SH-SY5Y (cell line): Measurements from ENCODE around the gene ULK1.

Experiments
- GATA2 ChIP-seq: IDR thresholded peaks from 2 replicates; pipeline ENCODE4 v1.6.1; 2011; ENCODE audit warnings: mild to moderate bottlenecking, low read depth, low read length
- GATA3 ChIP-seq: IDR thresholded peaks from 2 replicates; pipeline ENCODE4 v1.6.1; 2011; ENCODE audit warnings: low read depth, mild to moderate bottlenecking, low read length, moderate library complexity

DNA sequence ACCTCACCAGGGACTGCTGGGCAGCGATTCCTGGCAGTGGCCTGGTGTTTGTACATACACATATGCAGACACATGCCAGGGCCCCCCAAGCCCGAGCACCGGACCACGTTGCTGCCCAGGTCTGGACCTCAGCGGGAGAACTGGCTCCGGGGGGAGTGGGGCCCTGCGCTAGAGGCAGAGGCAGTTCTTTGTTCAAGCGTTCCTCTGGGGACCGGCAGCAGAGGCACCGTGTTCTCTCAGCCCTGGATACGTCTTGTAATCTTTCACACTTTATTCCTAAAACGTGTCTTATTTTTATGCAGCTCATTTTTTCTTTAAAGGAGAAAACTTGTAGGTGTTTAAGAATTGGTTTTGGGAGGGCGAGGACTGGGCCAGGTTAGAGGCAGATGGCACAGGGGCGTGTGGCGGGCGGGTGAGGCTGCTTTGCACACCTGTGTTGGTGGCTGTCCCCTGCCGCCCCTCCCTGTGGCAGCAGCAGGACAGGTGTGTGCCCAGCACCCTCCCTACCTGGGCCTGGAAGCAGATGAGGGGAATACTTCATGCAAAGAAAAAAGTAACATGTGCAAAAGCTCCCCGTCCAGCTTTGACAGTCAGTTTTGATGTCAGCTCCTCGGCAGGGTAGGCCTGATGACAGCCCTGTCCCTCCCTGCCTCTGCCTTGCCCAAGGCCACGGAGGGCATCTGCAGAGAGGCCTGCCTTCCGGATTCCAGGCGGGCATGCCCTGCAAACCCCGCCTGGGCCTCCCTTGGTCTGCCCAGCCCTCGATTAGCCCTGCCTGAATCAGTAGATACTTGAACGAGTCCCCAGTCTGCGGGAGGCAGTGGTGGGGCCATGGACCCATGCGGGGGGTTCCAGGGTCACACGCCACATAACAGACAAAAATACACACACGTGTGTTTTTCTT is 27.7 kb downstream of the ULK1 start:
- no peak for TF ChIP-seq GATA2
- TF ChIP-seq GATA3 = no peak
